Trophoblast cell (in vitro differentiated cells and primary cell): ENCODE measurements around the gene UTP3.
"Not testable (repeated sequence)": the region's sequence is repeated elsewhere in the genome, so short reads cannot be mapped to it uniquely, and the experiment has no call there.

Experiments used
- DNase-seq, 2 donors: peaks; one replicate each; pipeline ENCODE4 v3.0.0-alpha.2; 2016
- H2AFZ ChIP-seq: 2 replicates; pipeline ENCODE4 v1.6.1; 2013; ENCODE audit warnings: low read length, moderate library complexity, mild to moderate bottlenecking; ENCODE audit not compliant: insufficient read depth, poor library complexity
- H2AK5ac ChIP-seq: 2 replicates; pipeline ENCODE4 v1.6.1; 2013; ENCODE audit warnings: mild to moderate bottlenecking, low read length
- H2BK120ac ChIP-seq: 2 replicates; pipeline ENCODE4 v1.6.1; 2013; ENCODE audit warnings: low read length, mild to moderate bottlenecking, moderate library complexity; ENCODE audit not compliant: insufficient read depth, poor library complexity
- H2BK12ac ChIP-seq: 2 replicates; pipeline ENCODE4 v1.6.1; 2013; ENCODE audit warnings: mild to moderate bottlenecking, low read length, moderate library complexity
- H2BK5ac ChIP-seq: 2 replicates; pipeline ENCODE4 v1.6.1; 2013; ENCODE audit warnings: low read length, low read depth, moderate library complexity, mild to moderate bottlenecking; ENCODE audit not compliant: poor library complexity
- H3K14ac ChIP-seq: 2 replicates; pipeline ENCODE4 v1.6.1; 2013; ENCODE audit warnings: mild to moderate bottlenecking, low read length
- H3K18ac ChIP-seq: 2 replicates; pipeline ENCODE4 v1.6.1; 2013; ENCODE audit warnings: mild to moderate bottlenecking, low read length
- H3K23ac ChIP-seq: 2 replicates; pipeline ENCODE4 v1.6.1; 2013; ENCODE audit warnings: low read length
- H3K27ac ChIP-seq: 2 replicates; pipeline ENCODE4 v1.5.1; 2013; ENCODE audit warnings: low read depth, mild to moderate bottlenecking, inconsistent platforms, low read length, moderate library complexity
- H3K27me3 ChIP-seq: 2 replicates; pipeline ENCODE4 v1.6.1; 2013; ENCODE audit warnings: inconsistent platforms, mild to moderate bottlenecking, low read length, moderate library complexity; ENCODE audit not compliant: insufficient read depth
- H3K36me3 ChIP-seq, 2 experiments: 1 replicate in 1 of 2; 2 replicates in 1 of 2; pipeline ENCODE4 v1.6.1; 2013; ENCODE audit warnings: low read length in 2 of 2, mild to moderate bottlenecking in 2 of 2, moderate library complexity in 1 of 2; ENCODE audit not compliant: insufficient read depth in 2 of 2, control insufficient read depth in 1 of 2
- H3K4ac ChIP-seq: 2 replicates; pipeline ENCODE4 v1.6.1; 2013; ENCODE audit warnings: low read depth, mild to moderate bottlenecking, low read length, moderate library complexity
- H3K4me1 ChIP-seq, 2 experiments: 1 replicate in 1 of 2; 2 replicates in 1 of 2; pipeline ENCODE4 v1.6.1; 2013; ENCODE audit warnings: low read length in 2 of 2, mild to moderate bottlenecking in 2 of 2, moderate library complexity in 1 of 2; ENCODE audit not compliant: insufficient read depth in 2 of 2, control insufficient read depth in 1 of 2
- H3K4me2 ChIP-seq: 2 replicates; pipeline ENCODE4 v1.6.1; 2013; ENCODE audit warnings: inconsistent platforms, mild to moderate bottlenecking, low read length, moderate library complexity
- H3K4me3 ChIP-seq: 2 replicates; pipeline ENCODE4 v1.5.1; 2013; ENCODE audit warnings: mild to moderate bottlenecking, low read depth, low read length, inconsistent platforms
- H3K79me1 ChIP-seq: one replicate; pipeline ENCODE4 v1.6.1; 2013; ENCODE audit warnings: low read length
- H3K79me2 ChIP-seq: 2 replicates; pipeline ENCODE4 v1.6.1; 2013; ENCODE audit warnings: low read length, mild to moderate bottlenecking; ENCODE audit not compliant: control insufficient read depth, insufficient read depth, poor library complexity
- H3K9ac ChIP-seq: 2 replicates; pipeline ENCODE4 v1.6.1; 2013; ENCODE audit warnings: mild to moderate bottlenecking, low read length
- H3K9me3 ChIP-seq: 2 replicates; pipeline ENCODE4 v1.6.1; 2013; ENCODE audit warnings: low read depth, mild to moderate bottlenecking, control low read depth, inconsistent platforms, low read length; ENCODE audit not compliant: insufficient read depth
- H4K12ac ChIP-seq: 2 replicates; pipeline ENCODE4 v1.6.1; 2013; ENCODE audit warnings: low read depth, mild to moderate bottlenecking, low read length, moderate library complexity
- H4K8ac ChIP-seq: 2 replicates; pipeline ENCODE4 v1.6.1; 2013; ENCODE audit warnings: low read depth, mild to moderate bottlenecking, low read length, moderate library complexity
- H4K91ac ChIP-seq: one replicate; pipeline ENCODE4 v1.6.1; 2013; ENCODE audit warnings: low read depth, mild to moderate bottlenecking, low read length, moderate library complexity
- WGBS: extraction: QIAGEN DNeasy Blood & Tissue Kit; methylation state at CpG from one replicate; pipeline ENCODE4 v1.1.7; 2013; ENCODE audit warnings: missing lambda C conversion rate; ENCODE audit not compliant: insufficient read length, insufficient coverage; ENCODE audit errors: extremely low coverage; 5-methylcytosine and 5-hydroxymethylcytosine counted together

UTP3 gene

GRCh38 chr4:70678383-70678999 lies 9.8 kb upstream of the UTP3 start:
- no peaks in the 10 kb centered on the region for H3K4me1 ChIP-seq
- no peaks in the 10 kb centered on the region for H3K79me2 ChIP-seq
- no peak overlapping the region for H3K27ac ChIP-seq
- no peaks in the 10 kb centered on the region for H3K9me3 ChIP-seq
- H2AFZ ChIP-seq = no peak overlapping the region
- no peak overlapping the region for H3K23ac ChIP-seq
- no peaks in the 10 kb centered on the region for H3K79me1 ChIP-seq
- no peak overlapping the region for H3K9ac ChIP-seq
- no peak overlapping the region for H3K4me2 ChIP-seq
- H4K8ac ChIP-seq = no peak overlapping the region
- no peak overlapping the region for H3K4me3 ChIP-seq
- no peak for DNase-seq
- H4K12ac ChIP-seq = no peak overlapping the region
- H2BK120ac ChIP-seq = no peak overlapping the region
- no peak overlapping the region for H3K18ac ChIP-seq
- H3K14ac ChIP-seq = no peak overlapping the region
- no peak overlapping the region for H3K4ac ChIP-seq
- no peaks in the 10 kb centered on the region for H3K27me3 ChIP-seq
- no peak overlapping the region for H2BK5ac ChIP-seq
- WGBS = 100% methylated on average over 1 of the region's 1 CpG
- H3K36me3 ChIP-seq = no peaks in the 10 kb centered on the region
- no peak overlapping the region for H4K91ac ChIP-seq
- no peak overlapping the region for H2AK5ac ChIP-seq
- no peak overlapping the region for H2BK12ac ChIP-seq

GRCh38 chr4:70680934-70681333 lies 7.4 kb upstream of the UTP3 start:
- H4K12ac ChIP-seq = no peak overlapping the region
- no peak overlapping the region for H2BK5ac ChIP-seq
- H3K4ac ChIP-seq = no peak overlapping the region
- no peak overlapping the region for H3K23ac ChIP-seq
- H3K9ac ChIP-seq = no peak overlapping the region
- H2AFZ ChIP-seq = no peak overlapping the region
- no peak overlapping the region for H2BK12ac ChIP-seq
- no peak overlapping the region for H3K27ac ChIP-seq
- H3K79me1 ChIP-seq = no peaks in the 10 kb centered on the region
- no peaks in the 10 kb centered on the region for H3K27me3 ChIP-seq
- H3K4me2 ChIP-seq = no peak overlapping the region
- no peak overlapping the region for H3K4me3 ChIP-seq
- H2BK120ac ChIP-seq = no peak overlapping the region
- no peaks in the 10 kb centered on the region for H3K4me1 ChIP-seq
- H3K14ac ChIP-seq = no peak overlapping the region
- no peaks in the 10 kb centered on the region for H3K36me3 ChIP-seq
- no peaks in the 10 kb centered on the region for H3K79me2 ChIP-seq
- no peak overlapping the region for H3K18ac ChIP-seq
- DNase-seq = no peak
- H2AK5ac ChIP-seq = no peak overlapping the region
- H4K8ac ChIP-seq = no peak overlapping the region
- no peak overlapping the region for H4K91ac ChIP-seq
- no peaks in the 10 kb centered on the region for H3K9me3 ChIP-seq

- H3K9ac ChIP-seq = no peak overlapping the region
- no peak overlapping the region for H3K14ac ChIP-seq
- no peak overlapping the region for H3K4me2 ChIP-seq
- H3K23ac ChIP-seq = no peak overlapping the region
- H3K79me2 ChIP-seq = no peaks in the 10 kb centered on the region
- DNase-seq = no peak
- no peaks in the 10 kb centered on the region for H3K9me3 ChIP-seq
- no peak overlapping the region for H3K27ac ChIP-seq
- H4K91ac ChIP-seq = no peak overlapping the region
- H3K4ac ChIP-seq = no peak overlapping the region
- H3K4me3 ChIP-seq = no peak overlapping the region
- H2BK5ac ChIP-seq = no peak overlapping the region
- no peak overlapping the region for H2AFZ ChIP-seq
- H3K79me1 ChIP-seq = no peaks in the 10 kb centered on the region
- H3K27me3 ChIP-seq = no peaks in the 10 kb centered on the region
- no peak overlapping the region for H2BK12ac ChIP-seq
- no peak overlapping the region for H4K12ac ChIP-seq
- no peaks in the 10 kb centered on the region for H3K36me3 ChIP-seq
- no peaks in the 10 kb centered on the region for H3K4me1 ChIP-seq
- no peak overlapping the region for H2AK5ac ChIP-seq
- no peak overlapping the region for H3K18ac ChIP-seq
- no peak overlapping the region for H2BK120ac ChIP-seq
- no peak overlapping the region for H4K8ac ChIP-seq
These were observed 6.6 kb upstream of the UTP3 start for GRCh38 chr4:70681704-70682103.

- H3K4me2 ChIP-seq, H2AK5ac ChIP-seq, H3K9ac ChIP-seq, H2BK12ac ChIP-seq, H3K79me1 ChIP-seq, H4K12ac ChIP-seq, H3K18ac ChIP-seq, H3K9me3 ChIP-seq, H2AFZ ChIP-seq, H2BK5ac ChIP-seq, H4K8ac ChIP-seq, H3K79me2 ChIP-seq, H3K23ac ChIP-seq, H2BK120ac ChIP-seq, H3K27me3 ChIP-seq, H3K4ac ChIP-seq, H3K14ac ChIP-seq, H3K4me1 ChIP-seq, DNase-seq, H4K91ac ChIP-seq, H3K27ac ChIP-seq, H3K36me3 ChIP-seq, H3K4me3 ChIP-seq: not testable (repeated sequence)
- WGBS = no CpG with 5 or more reads among the region's 3 CpGs
These were observed 6.2 kb upstream of the UTP3 start for GRCh38 chr4:70682142-70682541.
